Caco-2 (cell line): ENCODE results near the gene ARID2. TPM values are rescaled to one million over a fixed set of nuclear protein-coding genes. Genes with fewer than 3 reads are reported as not detected.

Experiments used
- Bru-seq: library from RNA; stranded (reverse); fragments of 400-500 nt; gene quantifications from one replicate; lab custom pipeline; 2021; lab: Mats Ljungman, UMichigan
- BruChase-seq, 2 experiments: library from RNA; stranded (reverse); fragments of 400-500 nt; gene quantifications; one replicate each; lab custom pipeline; 2021; lab: Mats Ljungman, UMichigan
- BruUV-seq: library from RNA; stranded (reverse); fragments of 400-500 nt; replicated peaks from 2 replicates; lab custom pipeline; 2021; lab: Mats Ljungman, UMichigan
- CTCF ChIA-PET: fragments of 300-600 bp; sonication (Branson Sonifier 250); formaldehyde crosslinking; loops from one replicate; lab custom pipeline; 2022; ENCODE audit warnings: antibody characterized with exemption; lab: Charles Lee
- POLR2A ChIA-PET: fragments of 300-600 bp; sonication (Branson Sonifier 250); formaldehyde crosslinking; loops from one replicate; lab custom pipeline; 2022; ENCODE audit warnings: antibody characterized with exemption; lab: Charles Lee
- DNase-seq, 2 experiments: peaks; one replicate each; pipeline versions ENCODE4 v3.0.0 to v3.0.0-alpha.2; 2020 to 2022
- H3K27me3 ChIP-seq: replicated peaks from 2 replicates; pipeline ENCODE4 v1.6.0; 2011; ENCODE audit warnings: low read length; ENCODE audit not compliant: control insufficient read depth, insufficient read depth
- H3K36me3 ChIP-seq: 2 replicates; pipeline ENCODE4 v1.5.1; 2011; ENCODE audit warnings: low read length; ENCODE audit not compliant: control insufficient read depth, insufficient read depth
- H3K4me1 ChIP-seq: fragments of 250-450 bp; sonication (Bioruptor Pico); 2 replicates; pipeline ENCODE4 v1.5.1; 2020; ENCODE audit warnings: mild to moderate bottlenecking
- H3K4me3 ChIP-seq: 2 replicates; pipeline ENCODE4 v1.5.1; 2011; ENCODE audit warnings: low read depth, mild to moderate bottlenecking, control low read depth, low read length
- H3K9me3 ChIP-seq: fragments of 250-450 bp; sonication (Bioruptor Pico); 2 replicates; pipeline ENCODE4 v1.5.1; 2020; ENCODE audit warnings: mild to moderate bottlenecking, moderate library complexity
- H3K27ac Mint-ChIP-seq: one replicate; pipeline ENCODE4 v1.8.0; 2022; ENCODE audit warnings: mixed read lengths; ENCODE audit not compliant: unreplicated experiment
- H3K27me3 Mint-ChIP-seq: one replicate; pipeline ENCODE4 v1.8.0; 2022; ENCODE audit warnings: mixed read lengths; ENCODE audit not compliant: insufficient read depth, unreplicated experiment
- H3K36me3 Mint-ChIP-seq: one replicate; pipeline ENCODE4 v1.8.0; 2022; ENCODE audit warnings: mild to moderate bottlenecking, mixed read lengths; ENCODE audit not compliant: insufficient read depth, unreplicated experiment
- H3K4me1 Mint-ChIP-seq: one replicate; pipeline ENCODE4 v1.8.0; 2022; ENCODE audit warnings: low read depth, mixed read lengths; ENCODE audit not compliant: unreplicated experiment
- H3K4me3 Mint-ChIP-seq: one replicate; pipeline ENCODE4 v1.8.0; 2022; ENCODE audit warnings: mild to moderate bottlenecking, moderate library complexity, mixed read lengths; ENCODE audit not compliant: unreplicated experiment
- H3K9me3 Mint-ChIP-seq: one replicate; pipeline ENCODE4 v1.8.0; 2022; ENCODE audit warnings: mixed read lengths; ENCODE audit not compliant: unreplicated experiment
- CTCF ChIP-seq, 2 experiments: fragments of 200-600 bp in 1 of 2; IDR thresholded peaks; 1 replicate in 1 of 2; 2 replicates in 1 of 2; pipeline versions ENCODE4 v1.5.1 to v1.8.0; 2011 to 2022; ENCODE audit warnings: antibody characterized with exemption in 1 of 2, control low read depth in 1 of 2, inconsistent platforms in 1 of 2, low read depth in 1 of 2, low read length in 1 of 2, mild to moderate bottlenecking in 1 of 2, moderate library complexity in 1 of 2; ENCODE audit not compliant: insufficient read depth in 1 of 2, severe bottlenecking in 1 of 2, unreplicated experiment in 1 of 2
- intact Hi-C: fragments of 100-400 bp; cut with micrococcal nuclease; formaldehyde crosslinking; loops from one replicate; pipeline ENCODE4 v1.10.0; 2022; ENCODE audit not compliant: unreplicated experiment
- long read RNA-seq: library from polyadenylated mRNA; stranded (forward); transcript quantifications from one replicate; pipeline ENCODE4 v2.0.0, GENCODE V29; 2022
- total RNA-seq: library from RNA; stranded (reverse); gene quantifications from 2 replicates; pipeline ENCODE4 v1.2.3, GENCODE V29; 2022

ARID2 gene
- total RNA-seq: 50.1 and 53.9 TPM in 2 replicates
- Bru-seq, nascent RNA: percentile 94 among the genes with signal in this experiment
- percentile 91 among the genes with signal in this experiment for BruChase-seq, experiment 1, labeled RNA remaining after a 2-hour chase
- BruChase-seq, experiment 2, labeled RNA remaining after a 6-hour chase: percentile 83 among the genes with signal in this experiment
- long read RNA-seq, full-length matches to known transcripts: 1 of 11 reads
- long read RNA-seq, partial matches to known transcripts: 6 of 11 reads
- long read RNA-seq, other reads (novel, unspliced or antisense): 4 of 11 reads

GRCh38 chr12:45729233-45730083 lies at the start of gene ARID2:
Gene ARID2 (plus strand): TSS chr12:45729706. CDS start chr12:45729837, 131 bp downstream.
- intact Hi-C loops: loop anchor here (2.0 to 10.0 kb wide), 4 partner anchors 261 to 595 kb away; partner anchors contain the start of genes ANO6 and SCAF11
- Mint-ChIP-seq H3K36me3 (peaks cover 59% of the 10 kb centered on the region), H3K9me3 (no peaks in the 10 kb centered on the region), H3K4me1 (peaks cover 9% of the 10 kb centered on the region), H3K4me3 (peak within 1 kb of the TSS; percentile 79), H3K27ac (peak within 1 kb of the TSS; percentile 80), H3K27me3 (no peaks in the 10 kb centered on the region)
- no peak for TF ChIP-seq CTCF (IDR thresholded peaks at IDR 0.05; ENCODE audit: insufficient read depth in 1 of 2, low read depth in 1 of 2, low read length in 1 of 2, severe bottlenecking in 1 of 2, unreplicated experiment in 1 of 2)
- DNase-seq: peak; percentile 78 to 84
- H3K9me3 ChIP-seq: no peaks in the 10 kb centered on the region
- POLR2A ChIA-PET: interaction anchor here (0.6 to 0.7 kb wide), 2 partner anchors 61 to 125 kb away, joined by 3 to 9 read pairs; no protein-coding TSS in a partner anchor
- H3K36me3 ChIP-seq: no peaks in the 10 kb centered on the region
- BruUV-seq: no TSS peak
- peak within 1 kb of the TSS; percentile 51 for H3K4me3 ChIP-seq
- CTCF ChIA-PET: interaction anchor here (0.8 to 3.2 kb wide), 2 partner anchors 46 to 185 kb away, joined by 4 to 27 read pairs; no protein-coding TSS in a partner anchor
- H3K4me1 ChIP-seq: peaks cover 29% of the 10 kb centered on the region
- H3K27me3 ChIP-seq: no peaks in the 10 kb centered on the region

GRCh38 chr12:45680362-45680761 lies 49.1 kb upstream of the ARID2 start:
- TF ChIP-seq CTCF (IDR thresholded peaks at IDR 0.05; ENCODE audit: insufficient read depth in 1 of 2, low read depth in 1 of 2, low read length in 1 of 2, severe bottlenecking in 1 of 2, unreplicated experiment in 1 of 2): no peak
- H3K4me3 Mint-ChIP-seq: no peak overlapping the region
- POLR2A ChIA-PET: no interaction called here
- no peaks in the 10 kb centered on the region for H3K27me3 Mint-ChIP-seq
- no peak for DNase-seq
- Histone ChIP-seq H3K27me3 (no peaks in the 10 kb centered on the region), H3K4me1 (peaks cover under 1% of the 10 kb centered on the region; the same call in 1 of the 2 replicates), H3K9me3 (no peaks in the 10 kb centered on the region), H3K36me3 (no peaks in the 10 kb centered on the region), H3K4me3 (no peak overlapping the region)
- H3K27ac Mint-ChIP-seq: no peak overlapping the region
- BruUV-seq: no TSS peak
- intact Hi-C loops: no loop called here
- CTCF ChIA-PET: no interaction called here
- H3K4me1 Mint-ChIP-seq: no peaks in the 10 kb centered on the region
- H3K36me3 Mint-ChIP-seq: no peaks in the 10 kb centered on the region
- no peaks in the 10 kb centered on the region for H3K9me3 Mint-ChIP-seq

GRCh38 chr12:45681465-45681864 lies 48.0 kb upstream of the ARID2 start:
- H3K9me3 ChIP-seq: no peaks in the 10 kb centered on the region
- CTCF ChIA-PET: no interaction called here
- H3K4me1 Mint-ChIP-seq: no peaks in the 10 kb centered on the region
- no peak overlapping the region for H3K4me3 Mint-ChIP-seq
- no peaks in the 10 kb centered on the region for H3K4me1 ChIP-seq
- H3K27ac Mint-ChIP-seq: no peak overlapping the region
- no peaks in the 10 kb centered on the region for H3K27me3 ChIP-seq
- no TSS peak for BruUV-seq
- no peaks in the 10 kb centered on the region for H3K36me3 Mint-ChIP-seq
- no peak for DNase-seq
- intact Hi-C loops: no loop called here
- TF ChIP-seq CTCF (IDR thresholded peaks at IDR 0.05; ENCODE audit: insufficient read depth in 1 of 2, low read depth in 1 of 2, low read length in 1 of 2, severe bottlenecking in 1 of 2, unreplicated experiment in 1 of 2): no peak
- no peaks in the 10 kb centered on the region for H3K27me3 Mint-ChIP-seq
- POLR2A ChIA-PET: no interaction called here
- no peak overlapping the region for H3K4me3 ChIP-seq
- H3K36me3 ChIP-seq: no peaks in the 10 kb centered on the region
- no peaks in the 10 kb centered on the region for H3K9me3 Mint-ChIP-seq
